Caki2 (cell line): ENCODE results near the gene VSTM2B. TPM values are rescaled to one million over a fixed set of nuclear protein-coding genes. Genes with fewer than 3 reads are reported as not detected.

ENCODE experiments used
- DNase-seq: peaks from one replicate; pipeline ENCODE4 v3.0.0-alpha.2; 2015; ENCODE audit warnings: low read depth
- in situ Hi-C: cut with HindIII; loops from 2 replicates; pipeline ENCODE4 v1.10.0; 2016; ENCODE audit warnings: low sequenced_read_pairs, low pct_unique_long_range_greater_than_20kb, mixed read lengths
- total RNA-seq: library from RNA; depleted of rRNA; stranded (reverse); fragments of >200 nt; shearing (Covaris generic); gene quantifications from 2 replicates; pipeline ENCODE4 v1.2.3, GENCODE V29; 2014; ENCODE audit warnings: low replicate concordance

The VSTM2B gene
- total RNA-seq, 1 experiment from 2014 or later: not detected

- in situ Hi-C loops: no loop called here
- DNase-seq: no peak
Observed at GRCh38 chr19:29509456-29509855, 16.3 kb upstream of the VSTM2B start.

GRCh38 chr19:29510701-29511265, 15.0 kb upstream of the VSTM2B start:
- no peak for DNase-seq
- in situ Hi-C loops: no loop called here

GRCh38 chr19:29511768-29512167, 14.0 kb upstream of the VSTM2B start:
- in situ Hi-C loops: no loop called here
- no peak for DNase-seq

DNA sequence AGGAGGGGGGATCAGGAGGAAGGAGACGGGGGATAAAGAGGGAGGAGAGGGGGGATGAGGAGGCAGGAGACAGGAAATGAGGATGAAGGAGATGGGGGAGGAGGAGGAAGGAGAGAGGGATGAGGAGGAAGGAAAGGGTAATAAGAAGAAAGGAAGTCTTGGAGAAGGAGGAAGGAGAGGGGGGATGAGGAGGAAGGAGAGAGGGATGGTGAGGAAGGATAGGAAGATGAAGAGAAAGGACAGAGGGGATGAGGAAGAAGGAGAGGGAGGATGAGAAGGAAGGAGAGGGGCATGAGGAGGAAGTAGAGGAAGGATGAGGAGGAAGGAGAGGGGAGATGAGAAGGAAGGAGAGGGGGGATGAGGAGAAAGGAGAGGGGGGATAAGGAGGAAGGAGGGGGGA, 13.0 kb upstream of the VSTM2B start:
- no peak for DNase-seq
- in situ Hi-C loops: no loop called here

DNA sequence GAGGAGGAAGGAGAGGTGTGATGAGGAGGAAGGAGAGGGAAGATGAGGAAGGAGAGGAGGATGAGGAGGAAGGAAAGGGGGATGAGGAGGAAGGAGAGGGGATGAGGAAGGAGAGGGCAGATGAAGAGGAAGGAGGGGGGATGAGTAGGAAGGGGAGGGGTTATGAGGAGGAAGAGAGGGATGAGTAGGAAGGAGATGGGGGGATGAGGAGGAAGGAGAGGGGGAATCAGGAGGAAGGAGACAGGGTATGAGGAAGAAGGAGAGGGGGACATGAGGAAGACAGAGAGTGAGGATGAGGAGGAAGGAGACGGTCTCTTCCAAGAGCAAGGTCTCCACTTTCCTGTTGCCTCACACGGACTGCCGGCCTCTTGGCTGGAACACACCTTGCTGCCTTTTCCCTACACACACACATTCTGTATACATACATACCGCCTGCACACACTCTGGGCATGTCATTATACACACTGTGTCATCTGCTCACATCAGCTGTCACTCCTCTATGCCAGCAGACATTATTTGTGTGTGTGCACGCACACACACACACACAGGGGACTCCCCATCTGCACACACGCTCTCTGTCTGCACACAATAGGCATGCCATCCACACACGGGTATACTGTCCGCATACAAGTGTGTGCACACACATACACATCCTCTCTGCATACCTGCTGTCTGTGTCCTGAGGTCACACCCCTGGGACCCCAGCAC, 11.1 kb upstream of the VSTM2B start:
- no peak for DNase-seq
- in situ Hi-C loops: no loop called here

- DNase-seq: no peak
- in situ Hi-C loops: no loop called here
Observed at GRCh38 chr19:29515233-29515619, 10.6 kb upstream of the VSTM2B start.

DNA sequence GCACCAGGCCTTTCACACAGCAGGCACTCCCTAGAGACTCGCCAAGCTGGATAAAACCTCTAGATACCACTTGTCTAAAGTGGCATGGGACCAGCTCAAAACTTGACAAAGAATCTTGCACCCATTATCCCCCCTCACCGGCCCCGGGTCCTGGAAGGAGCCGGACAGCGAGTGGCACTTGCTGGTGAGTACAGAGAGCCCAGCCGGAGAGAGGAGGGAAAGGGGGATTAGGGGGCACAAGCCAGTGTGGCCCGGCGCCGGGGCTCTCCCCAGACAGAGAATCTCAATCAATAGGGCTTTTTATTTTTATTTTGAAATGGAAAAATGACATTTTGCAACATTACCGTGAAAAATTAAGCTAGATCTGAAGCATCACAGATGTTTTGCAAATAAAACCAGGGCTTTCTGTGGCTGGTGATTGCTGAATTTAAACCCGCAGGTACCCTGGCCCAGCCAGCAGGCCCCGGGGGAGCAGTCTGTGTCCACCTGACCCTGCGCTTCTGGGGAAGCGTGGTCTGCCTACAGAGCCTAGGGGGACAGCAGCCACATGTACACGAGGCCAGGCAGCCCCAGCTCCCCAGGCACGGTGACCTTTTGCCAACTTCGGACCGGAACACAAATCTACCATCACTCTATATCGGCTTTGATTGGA, 10.0 kb upstream of the VSTM2B start:
- in situ Hi-C loops: no loop called here
- no peak for DNase-seq

- no peak for DNase-seq
- in situ Hi-C loops: no loop called here
Observed at GRCh38 chr19:29516358-29516725, 9.5 kb upstream of the VSTM2B start.

DNA sequence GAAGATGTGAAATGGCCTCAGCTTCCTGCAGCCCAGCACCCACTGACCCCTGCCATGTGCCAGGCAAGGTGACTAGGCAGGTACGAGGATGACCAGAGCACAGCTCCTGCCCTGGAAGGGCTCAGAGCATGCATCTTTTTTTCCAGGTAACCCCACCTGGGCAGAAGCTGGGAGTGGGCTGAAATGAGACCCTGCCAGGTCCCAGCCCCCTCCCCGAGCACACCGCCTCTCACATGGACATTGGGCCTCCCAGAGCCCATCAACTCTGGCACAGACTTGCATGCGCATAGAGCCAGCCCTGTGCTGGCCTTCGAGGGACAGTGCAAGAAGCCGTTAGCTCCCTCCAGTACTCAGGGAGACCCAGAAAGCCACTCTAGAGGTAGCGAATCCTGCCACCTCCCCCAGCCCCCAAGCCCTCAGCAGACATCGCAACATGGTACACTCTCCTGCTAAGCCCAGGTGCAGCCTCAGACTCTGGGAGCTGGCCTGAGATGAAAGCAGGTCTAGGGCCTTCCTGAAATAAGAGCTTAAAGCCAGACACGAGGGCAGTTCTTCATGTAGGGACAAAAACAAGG, 8.9 kb upstream of the VSTM2B start:
- no peak for DNase-seq
- in situ Hi-C loops: no loop called here

- in situ Hi-C loops: no loop called here
- no peak for DNase-seq
Observed at GRCh38 chr19:29517412-29517811, 8.4 kb upstream of the VSTM2B start.

- DNase-seq: no peak
- in situ Hi-C loops: no loop called here
Observed at GRCh38 chr19:29517946-29518345, 7.8 kb upstream of the VSTM2B start.

- in situ Hi-C loops: no loop called here
- no peak for DNase-seq
Observed at GRCh38 chr19:29519146-29519545, 6.6 kb upstream of the VSTM2B start.

DNA sequence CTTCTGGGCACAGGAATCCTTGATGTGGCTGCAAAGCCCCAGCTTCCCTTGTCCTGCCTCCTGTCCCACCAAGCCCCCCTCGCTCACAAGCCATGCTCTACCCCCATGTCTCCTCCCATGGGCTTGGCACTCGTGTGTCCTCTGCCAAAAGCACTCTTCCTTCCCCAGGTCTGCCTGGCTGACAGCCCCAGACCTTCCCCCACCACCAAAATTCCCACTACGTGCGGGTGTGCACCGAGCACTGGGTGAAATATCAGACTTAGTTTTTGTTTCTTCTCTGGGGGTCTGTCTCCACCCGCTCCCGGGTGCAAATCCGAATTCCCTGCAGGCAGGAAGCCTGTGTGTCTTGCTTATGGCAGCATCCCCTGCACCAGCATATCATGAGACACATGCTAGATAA, 5.9 kb upstream of the VSTM2B start:
- no peak for DNase-seq
- in situ Hi-C loops: no loop called here

DNA sequence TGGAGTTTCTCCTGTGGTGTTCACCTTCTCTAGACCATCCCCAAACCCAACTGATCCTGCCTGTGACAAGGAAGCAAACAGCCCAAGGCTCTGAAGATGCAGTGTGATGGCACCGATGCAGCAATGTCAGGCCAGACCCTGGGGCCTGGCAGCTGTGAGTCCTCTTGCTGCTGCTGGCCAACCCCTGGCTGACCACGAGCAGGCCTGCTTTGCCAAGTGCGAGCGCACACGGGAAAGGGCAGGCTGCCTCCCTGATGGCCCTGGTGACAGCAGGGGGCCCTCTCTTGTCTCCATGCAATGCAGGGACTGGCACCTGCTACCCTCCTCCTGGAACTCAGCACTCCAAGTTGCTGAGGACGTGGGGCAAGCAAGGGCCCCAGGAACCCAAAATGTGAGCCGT, 5.4 kb upstream of the VSTM2B start:
- in situ Hi-C loops: no loop called here
- DNase-seq: no peak

DNA sequence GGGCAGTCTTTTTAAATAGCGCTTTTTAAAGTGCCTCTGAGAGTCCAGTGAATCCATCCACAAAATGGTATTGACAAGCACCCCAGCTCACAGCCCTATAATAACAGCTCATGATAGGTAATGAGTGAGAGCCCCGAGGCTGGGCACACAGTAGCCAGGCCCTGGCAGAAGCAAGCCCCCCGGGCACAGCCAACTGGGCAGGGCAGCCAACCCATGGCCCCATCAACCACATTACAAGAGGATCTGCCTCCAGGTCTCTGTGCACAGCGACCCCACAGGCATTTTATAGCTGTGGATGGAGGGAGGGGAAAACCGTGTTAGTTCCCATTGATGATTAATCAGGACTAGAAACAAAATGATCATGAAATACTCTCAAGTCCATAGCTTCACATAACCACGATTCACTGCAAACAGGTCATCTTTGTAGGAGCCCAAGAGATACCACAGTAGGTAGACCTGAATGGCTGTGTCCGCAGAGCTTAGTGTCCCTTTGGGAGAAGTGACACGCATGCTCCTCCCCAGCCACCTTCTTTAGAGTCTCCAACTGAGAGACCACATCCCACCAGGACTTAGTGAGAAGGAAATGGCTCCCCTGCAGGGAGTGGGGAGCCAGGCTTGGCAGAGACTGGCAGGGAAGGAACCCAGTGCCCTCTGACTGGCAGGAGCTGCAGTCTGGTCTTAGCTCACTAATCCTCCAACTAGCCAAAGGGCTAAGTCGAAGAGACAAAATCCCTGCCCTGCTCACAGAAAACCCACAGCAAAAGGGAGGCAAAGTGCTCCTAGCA, 4.3 kb upstream of the VSTM2B start:
- in situ Hi-C loops: no loop called here
- DNase-seq: no peak

GRCh38 chr19:29523568-29523967, 2.2 kb upstream of the VSTM2B start:
- DNase-seq: no peak
- in situ Hi-C loops: no loop called here

GRCh38 chr19:29524201-29524911, 1.4 kb upstream of the VSTM2B start:
- no peak for DNase-seq
- in situ Hi-C loops: no loop called here
